Activated CD8-positive, alpha-beta memory T cell treated with anti-CD3 and anti-CD28 coated beads for 24 hours (primary cell): ENCODE measurements around the gene TNFRSF6B.
A peak's percentile ranks its signal among the peaks of the same experiment; 100 is the strongest.
"Not testable (repeated sequence)": the region's sequence is repeated elsewhere in the genome, so short reads cannot be mapped to it uniquely, and the experiment has no call there.

ENCODE experiments used
- DNase-seq: peaks from one replicate; pipeline ENCODE4 v3.0.0-alpha.2; 2020

TNFRSF6B gene, protein sequence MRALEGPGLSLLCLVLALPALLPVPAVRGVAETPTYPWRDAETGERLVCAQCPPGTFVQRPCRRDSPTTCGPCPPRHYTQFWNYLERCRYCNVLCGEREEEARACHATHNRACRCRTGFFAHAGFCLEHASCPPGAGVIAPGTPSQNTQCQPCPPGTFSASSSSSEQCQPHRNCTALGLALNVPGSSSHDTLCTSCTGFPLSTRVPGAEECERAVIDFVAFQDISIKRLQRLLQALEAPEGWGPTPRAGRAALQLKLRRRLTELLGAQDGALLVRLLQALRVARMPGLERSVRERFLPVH

DNA sequence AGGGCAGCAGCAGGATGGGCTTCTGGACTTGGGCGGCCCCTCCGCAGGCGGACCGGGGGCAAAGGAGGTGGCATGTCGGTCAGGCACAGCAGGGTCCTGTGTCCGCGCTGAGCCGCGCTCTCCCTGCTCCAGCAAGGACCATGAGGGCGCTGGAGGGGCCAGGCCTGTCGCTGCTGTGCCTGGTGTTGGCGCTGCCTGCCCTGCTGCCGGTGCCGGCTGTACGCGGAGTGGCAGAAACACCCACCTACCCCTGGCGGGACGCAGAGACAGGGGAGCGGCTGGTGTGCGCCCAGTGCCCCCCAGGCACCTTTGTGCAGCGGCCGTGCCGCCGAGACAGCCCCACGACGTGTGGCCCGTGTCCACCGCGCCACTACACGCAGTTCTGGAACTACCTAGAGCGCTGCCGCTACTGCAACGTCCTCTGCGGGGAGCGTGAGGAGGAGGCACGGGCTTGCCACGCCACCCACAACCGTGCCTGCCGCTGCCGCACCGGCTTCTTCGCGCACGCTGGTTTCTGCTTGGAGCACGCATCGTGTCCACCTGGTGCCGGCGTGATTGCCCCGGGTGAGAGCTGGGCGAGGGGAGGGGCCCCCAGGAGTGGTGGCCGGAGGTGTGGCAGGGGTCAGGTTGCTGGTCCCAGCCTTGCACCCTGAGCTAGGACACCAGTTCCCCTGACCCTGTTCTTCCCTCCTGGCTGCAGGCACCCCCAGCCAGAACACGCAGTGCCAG is at the start of gene TNFRSF6B:
Gene TNFRSF6B (plus strand): TSS at position 25 of the 729 bp plus-strand sequence. CDS start 116 bp downstream, at position 141.
- DNase-seq = peak; percentile 77

DNA sequence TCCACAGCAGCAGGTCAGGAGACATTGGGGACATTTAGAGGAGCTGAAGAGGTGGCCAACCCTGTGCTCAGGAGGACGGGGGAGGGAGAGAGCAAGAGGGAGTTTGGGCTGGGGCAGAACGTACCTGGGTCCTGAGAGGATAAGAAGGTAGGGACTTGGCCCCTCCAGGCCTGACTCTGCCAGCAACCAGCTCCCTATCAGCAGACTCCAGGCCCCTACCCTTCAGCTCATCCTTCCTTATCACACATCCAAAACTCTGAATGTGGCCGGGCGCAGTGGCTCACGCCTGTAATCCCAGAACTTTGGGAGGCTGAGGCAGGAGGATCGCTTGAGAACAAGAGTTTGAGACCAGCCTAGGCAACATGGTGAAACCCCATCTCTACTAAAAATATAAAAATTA is 48.3 kb upstream of the TNFRSF6B start:
- no peak for DNase-seq

DNA sequence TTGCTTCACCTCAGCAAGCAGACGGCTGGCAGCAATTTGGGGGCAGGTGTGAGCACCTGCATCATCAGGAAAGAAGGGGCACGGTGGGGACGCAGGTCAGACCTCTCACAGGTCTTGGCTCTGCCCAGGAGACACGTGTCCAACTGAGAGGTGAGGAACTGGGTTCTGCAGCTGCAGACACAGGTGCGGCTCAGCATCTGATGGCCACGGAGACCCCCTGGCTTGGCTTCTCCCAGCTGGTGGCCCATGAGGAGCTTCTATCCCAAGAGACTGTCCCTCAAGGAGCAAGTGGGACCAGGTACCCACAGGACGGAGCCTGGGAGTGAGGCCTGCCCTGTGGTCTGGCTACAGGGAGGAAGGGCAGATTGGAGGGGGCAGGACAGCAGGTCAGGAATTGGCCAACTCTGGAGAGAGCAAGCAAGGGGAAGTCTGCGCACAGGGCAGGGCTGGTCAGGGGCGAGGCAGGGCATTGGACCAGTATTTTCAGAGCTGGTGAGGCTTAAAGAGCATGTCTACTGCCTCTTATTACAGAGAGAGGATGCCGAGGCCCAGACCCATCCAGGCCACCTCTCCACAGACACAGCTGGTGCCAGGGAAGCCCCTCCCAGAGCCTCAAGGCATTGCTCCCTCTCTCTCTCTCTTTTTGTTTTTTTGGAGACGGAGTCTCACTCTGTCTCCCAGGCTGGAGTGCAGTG is 47.4 kb upstream of the TNFRSF6B start:
- DNase-seq = no peak

DNA sequence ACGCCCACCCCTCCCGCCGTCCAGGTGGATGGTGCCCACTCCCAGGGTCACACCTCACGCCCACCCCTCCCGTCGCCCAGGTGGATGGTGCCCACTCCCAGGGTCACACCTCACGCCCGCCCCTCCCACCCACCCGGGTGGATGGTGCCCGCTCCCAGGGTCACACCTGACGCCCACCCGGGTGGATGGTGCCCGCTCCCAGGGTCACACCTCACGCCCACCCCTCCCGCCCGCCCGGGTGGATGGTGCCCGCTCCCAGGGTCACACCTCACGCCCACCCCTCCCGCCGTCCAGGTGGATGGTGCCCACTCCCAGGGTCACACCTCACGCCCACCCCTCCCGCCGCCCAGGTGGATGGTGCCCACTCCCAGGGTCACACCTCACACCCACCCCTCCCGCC is 46.0 kb upstream of the TNFRSF6B start:
- DNase-seq = not testable (repeated sequence)

DNA sequence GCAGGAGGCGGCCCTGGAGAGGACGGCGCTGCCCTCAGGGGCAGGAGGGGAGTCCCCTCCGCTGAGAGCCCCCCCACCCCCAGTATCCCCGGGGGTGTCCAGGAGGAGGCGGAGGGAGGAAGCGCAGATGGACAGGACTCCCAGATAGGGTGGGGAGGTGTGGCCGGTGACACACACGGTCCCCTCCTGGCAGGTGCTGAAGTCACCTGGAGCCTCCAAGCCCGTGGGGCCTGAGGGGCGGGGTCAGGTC is 44.6 kb upstream of the TNFRSF6B start:
- no peak for DNase-seq

DNA sequence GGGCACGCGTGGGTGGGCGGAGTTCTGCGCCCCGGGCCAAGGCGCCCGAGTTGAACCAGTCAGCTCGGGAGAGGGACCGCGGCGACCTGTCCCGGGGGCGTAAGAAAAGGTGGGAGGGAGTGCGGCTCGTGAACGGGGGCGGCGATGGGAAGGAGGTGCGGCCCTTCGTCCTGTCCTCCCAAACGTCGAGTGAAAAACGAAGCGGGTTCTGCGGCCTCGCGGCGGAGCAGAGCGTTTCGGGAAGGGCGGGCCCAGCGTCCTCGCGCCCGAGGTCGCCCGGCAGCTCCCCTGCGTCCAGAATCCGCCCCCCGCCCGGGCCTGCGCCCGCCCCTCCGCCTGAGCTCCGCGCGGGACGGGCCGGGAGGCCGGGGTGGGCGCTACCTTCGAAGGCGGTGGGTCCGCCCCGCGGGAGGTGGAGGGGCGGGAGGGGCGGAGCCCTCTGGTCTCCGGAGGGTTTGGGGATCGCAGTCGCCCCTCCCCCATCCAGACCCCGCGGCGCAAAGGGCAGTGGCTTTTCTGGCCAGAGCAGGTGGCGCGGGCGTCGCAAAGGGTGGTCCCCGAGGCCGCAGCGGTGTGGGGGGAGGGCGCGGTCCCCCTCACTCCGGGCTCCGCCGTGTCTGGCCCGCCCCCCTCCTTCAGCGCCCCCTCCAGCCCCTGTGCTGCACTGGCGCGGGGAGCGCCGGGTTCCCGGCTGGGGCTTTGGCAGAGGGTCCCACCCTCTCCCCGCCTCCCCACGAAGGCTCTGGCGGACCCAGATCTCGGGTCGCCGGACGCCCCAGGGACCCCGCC is 44.1 kb upstream of the TNFRSF6B start:
- DNase-seq = peak; percentile 76

DNA sequence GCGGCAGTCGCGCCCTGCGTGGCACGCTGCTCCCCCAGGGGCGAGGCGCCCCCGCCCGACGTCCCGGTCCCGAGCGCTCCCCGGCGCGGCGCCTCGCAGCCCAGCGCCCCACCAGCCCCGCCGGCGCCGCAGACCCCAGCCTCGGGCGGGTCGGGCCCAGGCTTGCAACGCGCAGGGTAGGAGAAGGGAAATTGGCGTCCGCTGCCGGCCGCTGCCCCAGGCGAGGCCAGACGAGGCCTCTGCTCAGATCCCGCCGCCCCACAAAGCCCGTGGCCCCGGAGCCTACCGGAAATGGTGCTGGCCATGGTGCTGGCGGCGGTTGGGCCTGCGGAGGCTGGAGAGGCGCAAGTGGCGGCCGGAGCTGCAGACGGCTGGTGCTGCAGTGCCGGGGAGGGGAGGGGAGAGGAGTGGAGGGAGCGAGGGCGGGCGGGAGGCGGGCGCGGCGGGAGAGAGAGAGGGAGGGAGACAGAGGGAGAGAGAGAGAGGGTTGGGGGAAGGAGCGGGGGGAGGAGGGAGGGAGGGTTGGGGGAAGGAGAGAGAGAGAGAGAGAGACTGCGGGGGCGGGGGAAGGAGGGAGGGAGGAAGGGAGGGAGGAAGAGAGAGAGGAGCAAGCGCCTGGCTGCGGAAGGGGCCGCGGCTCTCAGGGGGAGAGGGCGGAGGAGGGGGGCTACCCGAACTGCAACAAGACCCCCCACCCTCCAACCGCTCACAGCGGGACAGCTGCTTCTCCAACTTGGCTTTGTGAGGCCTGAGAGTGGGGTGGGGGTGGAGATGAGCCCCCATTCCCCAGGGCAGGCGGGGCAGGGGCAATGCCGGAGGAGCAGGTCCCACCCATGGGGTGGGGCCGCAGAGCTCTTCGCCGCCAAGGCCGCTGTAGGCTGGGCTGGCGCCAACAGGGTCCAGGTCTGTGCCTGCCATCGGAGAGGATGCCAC is 43.1 kb upstream of the TNFRSF6B start, which contains the start of gene STMN3:
Gene STMN3 (minus strand): TSS at position 384 of the 933 bp plus-strand sequence. CDS start 79 bp downstream, at position 305.
- DNase-seq = peak; percentile 86

DNA sequence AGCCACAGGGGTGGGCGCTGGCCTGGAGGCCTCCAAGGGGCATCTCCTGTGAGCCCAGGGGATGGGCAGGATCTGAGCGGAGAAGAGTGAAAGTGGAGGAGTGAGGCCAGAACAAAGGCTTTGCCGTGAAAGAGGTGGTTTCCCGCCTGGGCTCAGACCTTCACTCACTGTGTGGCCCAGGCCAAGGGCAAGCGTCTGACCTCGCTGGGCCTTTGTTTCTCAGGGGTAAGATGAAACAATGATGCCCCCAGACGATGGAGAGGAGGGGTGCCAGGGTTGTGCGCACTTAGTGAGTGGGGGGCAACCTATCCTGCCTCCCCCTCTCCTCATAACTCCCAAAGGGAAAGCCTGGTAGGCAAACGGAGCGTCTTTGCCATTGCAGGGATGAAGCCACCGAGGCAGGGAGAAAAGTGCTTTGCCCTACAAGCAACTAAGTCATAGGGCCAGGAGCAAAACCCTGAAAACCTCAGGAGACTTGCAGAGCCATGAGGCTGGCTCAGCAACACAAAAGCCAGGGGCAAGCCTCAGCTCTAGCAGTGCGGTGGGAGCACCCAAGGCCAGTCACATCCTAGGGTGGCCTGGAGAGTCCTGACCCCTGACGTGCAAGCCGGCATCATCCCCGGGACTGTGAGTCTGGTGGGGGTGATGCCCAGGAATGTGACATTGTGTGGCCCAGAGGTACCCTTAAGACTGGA is 42.3 kb upstream of the TNFRSF6B start:
- DNase-seq = no peak

DNA sequence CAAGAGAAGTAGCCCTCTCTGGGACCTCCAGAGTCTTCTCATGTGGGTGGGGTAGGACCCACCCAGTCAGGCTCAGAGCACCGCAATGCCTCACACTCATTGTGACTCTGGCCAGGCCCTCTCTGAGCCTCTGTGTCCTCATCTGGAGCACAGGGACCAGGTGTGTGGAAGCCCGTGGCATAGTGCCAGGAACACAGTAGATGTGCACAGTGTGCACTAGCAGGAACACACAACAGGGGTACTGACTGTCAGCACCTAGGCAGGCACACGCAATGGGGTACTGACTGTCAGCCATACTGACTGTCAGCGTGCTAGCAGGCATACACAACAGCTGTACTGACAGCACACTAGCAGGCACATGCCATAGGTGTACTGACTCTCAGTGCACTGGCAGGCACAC is 41.2 kb upstream of the TNFRSF6B start:
- DNase-seq = no peak

DNA sequence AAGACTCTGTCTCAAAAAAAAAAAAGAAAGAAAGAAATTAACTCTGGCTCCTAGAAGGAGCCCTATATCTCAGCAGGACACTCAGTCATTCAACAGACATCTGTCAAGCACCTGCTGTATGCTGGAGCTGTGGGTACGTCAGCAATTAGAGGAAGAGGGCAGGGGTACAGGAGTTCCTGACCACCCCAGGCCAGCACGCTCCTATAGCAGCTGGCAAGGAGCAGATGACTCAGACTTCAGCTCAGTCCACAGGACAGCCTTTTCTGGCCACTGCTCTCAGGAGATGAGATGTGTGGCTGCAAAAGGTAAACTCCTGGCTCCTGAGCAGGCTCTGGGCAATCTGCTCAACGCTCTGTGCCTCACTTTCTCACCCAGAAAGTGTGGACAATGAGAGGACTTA is 40.0 kb upstream of the TNFRSF6B start:
- no peak for DNase-seq

DNA sequence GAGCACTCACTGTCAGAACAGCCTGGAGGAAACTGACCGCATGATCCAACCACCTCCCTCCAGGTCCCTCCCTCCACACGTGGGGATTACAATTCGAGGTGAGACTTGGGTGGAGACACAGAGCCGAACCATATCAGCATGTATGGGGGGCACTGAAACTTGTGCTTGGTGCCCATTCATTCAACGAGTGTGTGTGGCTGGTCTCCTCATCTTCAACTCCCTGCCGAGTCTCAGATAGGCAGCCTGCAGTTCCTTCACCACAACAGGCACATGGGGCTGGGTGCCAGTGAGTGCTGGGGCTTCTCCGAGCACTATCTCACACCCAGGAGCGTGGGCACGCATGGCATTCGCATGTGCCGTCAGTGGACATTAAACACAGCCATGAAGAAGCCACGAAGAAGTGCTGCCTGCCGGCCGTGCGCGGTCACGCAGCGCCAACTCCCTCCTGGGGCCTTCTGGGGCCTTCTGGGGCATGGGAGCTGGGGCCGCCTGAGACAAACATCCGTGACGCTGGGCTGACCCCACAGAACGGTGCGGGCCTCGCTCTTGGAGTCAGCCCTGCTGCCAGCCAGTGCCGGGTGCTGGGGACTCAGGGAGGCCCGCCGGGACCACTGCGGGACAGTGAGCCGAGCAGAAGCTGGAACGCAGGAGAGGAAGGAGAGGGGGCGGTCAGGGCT is 39.1 kb upstream of the TNFRSF6B start:
- no peak for DNase-seq

DNA sequence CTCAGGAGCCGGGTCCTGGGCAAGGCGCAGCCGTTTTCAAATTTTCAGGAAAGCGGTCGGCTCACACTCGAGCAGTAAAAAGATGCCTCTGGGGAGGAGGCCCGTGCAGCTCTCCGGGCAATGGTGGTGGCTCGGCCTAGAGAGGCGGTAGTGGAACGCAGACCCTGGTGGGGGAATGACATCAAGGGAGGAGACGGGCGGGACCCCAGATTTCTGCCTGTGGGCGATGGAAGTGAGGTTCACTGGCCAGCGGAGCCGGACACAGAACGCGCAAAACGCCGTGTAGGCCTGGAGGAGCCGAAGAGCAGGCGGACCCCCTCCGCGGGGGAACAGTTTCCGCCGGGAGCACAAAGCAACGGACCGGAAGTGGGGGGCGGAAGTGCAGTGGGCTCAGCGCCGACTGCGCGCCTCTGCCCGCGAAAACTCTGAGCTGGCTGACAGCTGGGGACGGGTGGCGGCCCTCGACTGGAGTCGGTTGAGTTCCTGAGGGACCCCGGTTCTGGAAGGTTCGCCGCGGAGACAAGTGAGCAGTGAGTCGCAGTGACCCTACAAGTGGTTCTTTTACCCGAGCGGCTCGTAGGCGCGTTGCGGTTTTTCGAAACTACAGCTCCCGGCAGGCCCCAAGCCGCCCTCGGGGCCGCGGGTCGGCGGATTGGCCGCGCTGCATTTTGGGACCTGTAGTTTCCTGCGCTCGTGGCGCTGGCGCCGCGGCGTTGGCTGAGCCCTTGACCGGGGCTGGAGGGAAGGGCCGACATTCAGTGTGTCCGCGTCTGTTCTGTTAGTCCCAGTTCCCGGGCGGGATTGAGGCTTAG is 38.3 kb upstream of the TNFRSF6B start, which contains the start of gene RTEL1:
Gene RTEL1 (plus strand): TSS at position 376 of the 812 bp plus-strand sequence. CDS start 1,091 bp downstream, outside the sequence.
- DNase-seq = peak; percentile 99

DNA sequence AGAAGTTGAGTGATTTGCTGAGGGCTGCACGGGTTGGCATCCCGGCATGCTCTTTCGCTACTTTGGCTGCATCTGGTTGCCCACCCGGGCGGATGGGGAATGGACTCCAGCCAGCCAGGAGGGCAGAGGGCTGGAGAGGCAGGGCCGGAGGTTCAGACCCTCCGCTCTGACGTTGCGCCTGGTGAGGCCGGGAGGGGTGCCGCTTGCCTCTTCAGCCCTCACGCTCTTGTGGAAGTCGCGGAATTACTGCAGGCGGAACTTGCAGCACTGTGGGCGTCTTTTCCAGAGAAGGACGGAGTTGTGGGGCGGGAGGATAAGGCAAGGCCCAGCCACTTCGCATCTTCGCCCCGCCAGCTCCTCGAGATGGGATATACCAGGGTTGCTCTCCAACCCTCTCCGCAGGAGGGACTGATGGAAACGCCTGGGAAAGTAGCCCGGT is 37.7 kb upstream of the TNFRSF6B start:
- no peak for DNase-seq

DNA sequence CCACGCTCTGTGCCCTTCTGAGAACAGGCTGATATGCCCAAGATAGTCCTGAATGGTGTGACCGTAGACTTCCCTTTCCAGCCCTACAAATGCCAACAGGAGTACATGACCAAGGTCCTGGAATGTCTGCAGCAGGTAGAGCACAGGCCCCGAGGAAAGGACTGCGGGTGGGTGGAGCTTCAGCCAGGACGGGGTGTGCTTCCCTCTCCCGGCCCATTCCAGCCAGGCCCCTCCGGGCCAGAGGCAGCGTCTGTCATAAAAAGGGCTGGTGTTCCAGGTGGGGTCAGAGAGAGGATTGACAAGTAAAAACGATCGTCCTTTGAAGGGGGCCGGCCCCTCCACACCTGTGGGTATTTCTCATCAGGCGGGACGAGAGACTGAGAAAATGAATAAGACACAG is 37.1 kb upstream of the TNFRSF6B start:
- DNase-seq = no peak

DNA sequence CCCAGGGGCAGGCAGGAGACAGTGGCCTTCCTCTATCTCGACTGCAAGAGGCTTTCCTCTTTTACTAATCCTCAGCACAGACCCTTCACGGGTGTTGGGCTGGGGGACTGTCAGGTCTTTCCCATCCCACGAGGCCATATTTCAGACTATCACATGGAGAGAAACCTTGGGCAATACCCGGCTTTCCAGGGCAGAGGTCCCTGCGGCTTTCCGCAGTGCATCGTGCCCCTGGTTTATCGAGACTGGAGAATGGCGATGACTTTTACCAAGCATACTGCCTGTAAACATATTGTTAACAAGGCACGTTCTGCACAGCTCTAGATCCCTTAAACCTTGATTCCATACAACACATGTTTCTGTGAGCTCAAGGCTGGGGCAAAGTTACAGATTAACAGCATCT is 36.3 kb upstream of the TNFRSF6B start:
- not testable (repeated sequence) for DNase-seq

DNA sequence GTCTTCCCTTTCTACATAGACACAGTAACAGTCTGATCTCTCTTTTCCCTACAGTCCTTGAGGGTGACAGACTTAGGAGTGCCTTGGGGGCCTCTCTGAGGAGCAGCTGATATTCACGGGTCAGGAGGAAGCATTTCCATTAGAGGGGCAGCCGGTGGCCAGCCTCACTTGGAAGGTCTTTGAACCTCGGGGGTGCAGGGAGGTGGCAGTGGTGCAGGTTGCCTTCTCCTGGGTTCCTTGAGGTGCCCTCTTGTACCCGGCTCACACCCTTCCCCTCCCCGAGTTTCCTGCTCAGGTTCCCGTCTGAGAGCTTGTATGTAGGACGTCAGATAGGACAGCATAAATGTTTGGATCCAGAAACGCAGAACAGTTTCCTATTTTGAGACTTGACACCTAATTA is 35.8 kb upstream of the TNFRSF6B start:
- DNase-seq = no peak

DNA sequence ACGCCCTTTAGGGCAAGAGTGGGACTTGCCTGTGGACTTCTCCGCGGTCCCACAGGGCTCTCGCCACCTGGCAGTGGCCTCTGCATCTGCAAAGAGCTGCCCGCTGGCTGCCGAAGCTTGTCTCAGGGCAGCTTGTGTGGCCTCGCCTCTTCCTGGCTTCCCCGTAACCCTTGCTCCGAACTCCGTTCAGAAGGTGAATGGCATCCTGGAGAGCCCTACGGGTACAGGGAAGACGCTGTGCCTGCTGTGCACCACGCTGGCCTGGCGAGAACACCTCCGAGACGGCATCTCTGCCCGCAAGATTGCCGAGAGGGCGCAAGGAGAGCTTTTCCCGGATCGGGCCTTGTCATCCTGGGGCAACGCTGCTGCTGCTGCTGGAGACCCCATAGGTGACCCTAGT is 35.3 kb upstream of the TNFRSF6B start:
- DNase-seq = no peak

DNA sequence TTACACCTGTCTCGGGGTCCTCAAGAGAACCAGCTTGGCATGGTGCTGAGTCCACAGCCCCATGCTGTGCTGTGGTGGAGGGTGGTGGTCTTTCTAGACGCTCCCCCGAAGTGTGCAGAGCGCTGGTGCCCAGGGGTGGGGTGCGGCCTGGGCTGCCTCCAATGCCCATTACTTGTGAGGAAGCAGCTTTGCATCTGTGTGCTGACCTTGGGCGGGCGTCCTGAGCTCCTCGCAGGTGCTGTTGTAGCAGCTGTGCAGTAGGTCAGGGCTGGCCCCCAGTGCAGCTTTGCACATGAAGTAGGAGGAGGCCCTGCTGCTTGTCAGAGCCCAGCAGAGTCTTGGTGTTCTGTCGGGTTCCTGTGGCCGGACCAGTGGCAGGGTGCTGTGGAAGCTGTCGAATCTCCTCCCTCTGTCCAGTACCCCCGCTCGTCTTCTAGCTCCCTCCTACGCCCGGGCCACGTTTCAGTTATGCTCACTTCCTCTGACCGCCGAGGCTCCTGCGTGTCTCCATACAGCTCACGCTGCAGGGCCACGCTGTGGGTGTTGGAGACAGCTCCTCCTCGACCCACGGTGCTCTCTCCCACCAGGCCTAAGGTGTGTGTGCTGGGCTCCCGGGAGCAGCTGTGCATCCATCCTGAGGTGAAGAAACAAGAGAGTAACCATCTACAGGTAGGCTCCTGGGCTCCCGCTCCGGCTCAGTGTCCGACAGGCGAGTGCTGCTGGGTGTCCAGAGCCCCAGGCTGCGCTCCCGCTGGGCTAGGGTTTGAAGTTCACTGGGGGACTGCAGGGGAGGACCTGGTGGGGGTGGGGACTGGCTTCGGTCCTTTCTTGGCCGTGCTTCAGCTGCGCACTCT is 34.3 kb upstream of the TNFRSF6B start:
- DNase-seq = no peak

DNA sequence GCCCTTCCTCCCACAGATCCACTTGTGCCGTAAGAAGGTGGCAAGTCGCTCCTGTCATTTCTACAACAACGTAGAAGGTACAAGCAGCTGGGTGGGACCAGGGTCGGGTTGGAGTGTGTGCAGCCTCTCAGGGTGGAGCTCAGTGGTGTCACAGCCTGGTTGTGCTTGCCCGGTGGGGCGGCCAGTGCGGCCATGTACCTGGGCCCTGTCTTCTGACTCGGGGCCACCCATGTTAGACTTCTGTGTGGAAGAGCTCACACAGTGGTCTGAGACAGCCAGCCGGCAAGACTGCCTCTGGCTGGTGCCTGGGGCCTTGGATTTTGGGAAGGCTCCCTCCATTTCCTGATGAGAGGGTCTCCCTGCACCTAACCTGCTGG is 33.7 kb upstream of the TNFRSF6B start:
- DNase-seq = no peak
